C4-2B (cell line): ENCODE measurements around the gene ESPN.

Experiments used
- H3K27ac ChIP-seq: fragments of 450-650 bp; 2 replicates; pipeline ENCODE4 v1.5.1; 2017
- CTCF ChIP-seq: fragments of 450-650 bp; conservative IDR thresholded peaks from 2 replicates; pipeline ENCODE4 v1.5.1; 2017; ENCODE audit warnings: mild to moderate bottlenecking
- ZFX ChIP-seq: fragments of 450-650 bp; IDR thresholded peaks from 2 replicates; pipeline ENCODE4 v1.6.1; 2017

ESPN gene

GRCh38 chr1:6506210-6507036 lies 81.8 kb downstream of the ESPN start:
- TF ChIP-seq CTCF (no peak), ZFX (no peak)

GRCh38 chr1:6507037-6507428 lies 82.5 kb downstream of the ESPN start:
- H3K27ac ChIP-seq, result no peak overlapping the region
- TF ChIP-seq CTCF, result no peak

More at GRCh38 chr1:6506210-6507036, 81.8 kb downstream of the ESPN start:
- no peak overlapping the region for H3K27ac ChIP-seq

GRCh38 chr1:6507461-6507911 lies 82.9 kb downstream of the ESPN start:
- TF ChIP-seq ZFX, result no peak
- no peak for TF ChIP-seq CTCF
- H3K27ac ChIP-seq, result no peak overlapping the region

GRCh38 chr1:6508154-6508815 lies 83.7 kb downstream of the ESPN start:
- TF ChIP-seq CTCF (no peak), ZFX (no peak)
- H3K27ac ChIP-seq, result no peak overlapping the region

GRCh38 chr1:6508816-6509189 lies 84.2 kb downstream of the ESPN start:
- no peak for TF ChIP-seq ZFX
- no peak for TF ChIP-seq CTCF
- no peak overlapping the region for H3K27ac ChIP-seq

GRCh38 chr1:6509220-6509918 lies 84.8 kb downstream of the ESPN start:
- TF ChIP-seq ZFX (no peak), CTCF (no peak)
- no peak overlapping the region for H3K27ac ChIP-seq

GRCh38 chr1:6509919-6510291 lies 85.3 kb downstream of the ESPN start:
- TF ChIP-seq ZFX (no peak), CTCF (no peak)
- H3K27ac ChIP-seq, result no peak overlapping the region
